Astrocyte (in vitro differentiated cells and primary cell): Measurements from ENCODE around the gene HECA. TPM values are rescaled to one million over a fixed set of nuclear protein-coding genes. Genes with fewer than 3 reads are reported as not detected.
"Not testable (repeated sequence)": the region's sequence is repeated elsewhere in the genome, so short reads cannot be mapped to it uniquely, and the experiment has no call there.

ENCODE experiments used
- DNase-seq: peaks from one replicate; pipeline ENCODE4 v3.0.0-alpha.2; 2010; ENCODE audit warnings: low read depth
- FAIRE-seq: peaks from 2 replicates; lab custom pipeline; 2011; peaks lifted over from hg19 to GRCh38; lab: Jason Lieb, UNC
- H2AFZ ChIP-seq: 2 replicates; pipeline ENCODE4 v1.6.0; 2012; ENCODE audit warnings: low read depth, low read length, inconsistent platforms
- H3K27ac ChIP-seq: 2 replicates; pipeline ENCODE4 v1.5.1; 2011; ENCODE audit warnings: low read depth, low read length, inconsistent platforms
- H3K27me3 ChIP-seq: 2 replicates; pipeline ENCODE4 v1.6.0; 2011; ENCODE audit warnings: low read length, inconsistent platforms; ENCODE audit not compliant: insufficient read depth
- H3K36me3 ChIP-seq: 2 replicates; pipeline ENCODE4 v1.5.1; 2011; ENCODE audit warnings: low read length, inconsistent platforms; ENCODE audit not compliant: insufficient read depth
- H3K4me1 ChIP-seq: 2 replicates; pipeline ENCODE4 v1.5.1; 2011; ENCODE audit warnings: low read length, inconsistent platforms; ENCODE audit not compliant: insufficient read depth
- H3K4me2 ChIP-seq: 2 replicates; pipeline ENCODE4 v1.6.0; 2012; ENCODE audit warnings: low read length, inconsistent platforms
- H3K4me3 ChIP-seq: 2 replicates; pipeline ENCODE4 v1.5.1; 2011; ENCODE audit warnings: low read depth, mild to moderate bottlenecking, low read length, inconsistent platforms; ENCODE audit not compliant: insufficient read depth
- H3K79me2 ChIP-seq: 2 replicates; pipeline ENCODE4 v1.6.0; 2012; ENCODE audit warnings: mild to moderate bottlenecking, low read length, inconsistent platforms; ENCODE audit not compliant: insufficient read depth
- H3K9ac ChIP-seq: 2 replicates; pipeline ENCODE4 v1.6.0; 2012; ENCODE audit warnings: mild to moderate bottlenecking, low read length, inconsistent platforms
- H3K9me3 ChIP-seq: 2 replicates; pipeline ENCODE4 v1.5.1; 2012; ENCODE audit warnings: low read depth, mild to moderate bottlenecking, low read length, inconsistent platforms; ENCODE audit not compliant: insufficient read depth
- H4K20me1 ChIP-seq: 2 replicates; pipeline ENCODE4 v1.6.0; 2012; ENCODE audit warnings: low read length, inconsistent platforms; ENCODE audit not compliant: insufficient read depth
- H3K27ac Mint-ChIP-seq: one replicate; pipeline ENCODE4 v1.8.0; 2021; ENCODE audit warnings: mild to moderate bottlenecking, mixed read lengths; ENCODE audit not compliant: unreplicated experiment
- H3K27me3 Mint-ChIP-seq: one replicate; pipeline ENCODE4 v1.8.0; 2021; ENCODE audit warnings: low read depth, mixed read lengths; ENCODE audit not compliant: unreplicated experiment
- H3K36me3 Mint-ChIP-seq: one replicate; pipeline ENCODE4 v1.8.0; 2021; ENCODE audit warnings: low read depth, mixed read lengths; ENCODE audit not compliant: unreplicated experiment
- H3K4me1 Mint-ChIP-seq: one replicate; pipeline ENCODE4 v1.8.0; 2021; ENCODE audit warnings: low read depth, mixed read lengths; ENCODE audit not compliant: unreplicated experiment
- H3K4me3 Mint-ChIP-seq: one replicate; pipeline ENCODE4 v1.8.0; 2021; ENCODE audit warnings: mild to moderate bottlenecking, moderate library complexity, mixed read lengths; ENCODE audit not compliant: unreplicated experiment
- H3K9me3 Mint-ChIP-seq: one replicate; pipeline ENCODE4 v1.8.0; 2021; ENCODE audit warnings: mild to moderate bottlenecking, mixed read lengths; ENCODE audit not compliant: unreplicated experiment
- EZH2 ChIP-seq: IDR thresholded peaks from 2 replicates; pipeline ENCODE4 v1.6.1; 2012; ENCODE audit warnings: mild to moderate bottlenecking, low read length, inconsistent platforms; ENCODE audit not compliant: insufficient read depth
- total RNA-seq: library from RNA; stranded (reverse); gene quantifications from 2 replicates; pipeline ENCODE4 v1.2.1, GENCODE V29; 2021
- TF ChIP-seq, protein P1 (sequence below): IDR thresholded peaks from 2 replicates; pipeline ENCODE4 v1.5.1; 2011; ENCODE audit warnings: low read depth, mild to moderate bottlenecking, inconsistent platforms, low read length, moderate library complexity; ENCODE audit not compliant: insufficient read depth

The HECA gene
- total RNA-seq, 1 donor from 2014 or later: 11.1 TPM

DNA sequence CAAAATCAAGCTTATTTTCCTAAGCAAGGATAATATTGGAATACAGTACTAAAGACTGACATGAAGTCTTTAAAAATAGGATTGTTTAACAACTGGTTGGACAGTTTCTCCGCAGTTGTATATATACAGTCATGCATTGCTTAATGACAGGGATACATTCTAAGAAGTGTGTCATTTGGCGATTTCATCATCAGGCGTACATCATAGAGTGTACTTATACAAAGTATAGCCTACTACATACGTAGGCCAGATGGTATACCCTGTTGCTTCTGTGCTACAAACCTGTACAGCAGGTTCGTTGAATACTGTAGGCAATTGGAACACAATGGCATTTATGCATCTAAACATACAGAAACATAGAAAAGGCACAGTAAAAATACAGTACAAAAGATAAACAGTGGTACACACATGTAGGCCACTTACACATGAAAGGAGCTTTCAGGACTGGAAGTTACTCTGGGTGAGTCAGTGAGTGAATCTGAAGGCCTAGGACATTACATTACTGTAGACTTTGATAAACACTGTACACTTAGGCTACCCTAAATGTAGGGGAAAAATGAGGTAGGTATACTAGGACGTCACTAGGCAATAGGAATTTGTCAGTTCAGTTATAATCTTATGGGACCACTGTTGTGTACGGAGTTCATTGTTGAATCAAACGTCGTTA, 20.1 kb downstream of the HECA start:
- Histone ChIP-seq H3K27me3 (no peaks in the 10 kb centered on the region), H2AFZ (no peak overlapping the region), H3K4me1 (peaks cover 11% of the 10 kb centered on the region), H3K4me2 (no peak overlapping the region), H3K4me3 (no peak overlapping the region), H3K79me2 (peaks cover 20% of the 10 kb centered on the region), H3K9me3 (no peaks in the 10 kb centered on the region), H3K27ac (no peak overlapping the region), H3K9ac (no peak overlapping the region), H3K36me3 (no peaks in the 10 kb centered on the region), H4K20me1 (peaks cover 20% of the 10 kb centered on the region)
- H3K27me3 Mint-ChIP-seq: no peaks in the 10 kb centered on the region
- FAIRE-seq (peak; percentile 26), DNase-seq (no peak)
- TF ChIP-seq, protein P1, sequence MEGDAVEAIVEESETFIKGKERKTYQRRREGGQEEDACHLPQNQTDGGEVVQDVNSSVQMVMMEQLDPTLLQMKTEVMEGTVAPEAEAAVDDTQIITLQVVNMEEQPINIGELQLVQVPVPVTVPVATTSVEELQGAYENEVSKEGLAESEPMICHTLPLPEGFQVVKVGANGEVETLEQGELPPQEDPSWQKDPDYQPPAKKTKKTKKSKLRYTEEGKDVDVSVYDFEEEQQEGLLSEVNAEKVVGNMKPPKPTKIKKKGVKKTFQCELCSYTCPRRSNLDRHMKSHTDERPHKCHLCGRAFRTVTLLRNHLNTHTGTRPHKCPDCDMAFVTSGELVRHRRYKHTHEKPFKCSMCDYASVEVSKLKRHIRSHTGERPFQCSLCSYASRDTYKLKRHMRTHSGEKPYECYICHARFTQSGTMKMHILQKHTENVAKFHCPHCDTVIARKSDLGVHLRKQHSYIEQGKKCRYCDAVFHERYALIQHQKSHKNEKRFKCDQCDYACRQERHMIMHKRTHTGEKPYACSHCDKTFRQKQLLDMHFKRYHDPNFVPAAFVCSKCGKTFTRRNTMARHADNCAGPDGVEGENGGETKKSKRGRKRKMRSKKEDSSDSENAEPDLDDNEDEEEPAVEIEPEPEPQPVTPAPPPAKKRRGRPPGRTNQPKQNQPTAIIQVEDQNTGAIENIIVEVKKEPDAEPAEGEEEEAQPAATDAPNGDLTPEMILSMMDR: no peak
- no peak for TF ChIP-seq EZH2
- peaks cover 8% of the 10 kb centered on the region for H3K4me1 Mint-ChIP-seq
- H3K27ac Mint-ChIP-seq: no peak overlapping the region
- H3K9me3 Mint-ChIP-seq: peaks cover 4% of the 10 kb centered on the region
- H3K36me3 Mint-ChIP-seq: no peaks in the 10 kb centered on the region
- no peak overlapping the region for H3K4me3 Mint-ChIP-seq

DNA sequence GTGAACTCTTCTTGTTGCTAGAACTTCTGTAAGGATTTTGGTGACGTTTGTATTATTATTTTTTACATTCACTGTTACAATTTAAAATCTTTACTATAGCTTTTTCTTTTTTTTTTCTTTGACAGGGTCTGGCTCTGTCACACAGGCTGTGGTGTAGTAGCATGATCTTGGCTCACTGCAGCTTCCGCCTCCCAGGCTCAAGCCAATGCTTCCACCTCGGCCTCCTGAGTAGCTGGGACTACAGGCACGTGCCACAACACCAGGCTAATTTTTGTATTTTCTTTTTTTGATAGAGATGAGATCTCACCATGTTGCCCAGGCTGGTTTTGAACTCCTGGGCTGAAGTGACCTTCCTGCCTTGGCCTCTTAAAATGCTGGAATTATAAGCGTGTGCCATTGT, 21.2 kb downstream of the HECA start:
- no peaks in the 10 kb centered on the region for H3K27me3 Mint-ChIP-seq
- H3K4me1 Mint-ChIP-seq: peaks cover 12% of the 10 kb centered on the region
- H3K4me3 Mint-ChIP-seq: no peak overlapping the region
- TF ChIP-seq, protein P1: no peak
- TF ChIP-seq EZH2: no peak
- peaks cover 4% of the 10 kb centered on the region for H3K9me3 Mint-ChIP-seq
- H3K36me3 ChIP-seq: no peaks in the 10 kb centered on the region
- no peak overlapping the region for H3K4me3 ChIP-seq
- peaks cover 11% of the 10 kb centered on the region for H3K4me1 ChIP-seq
- H3K36me3 Mint-ChIP-seq: no peaks in the 10 kb centered on the region
- no peak for FAIRE-seq
- peaks cover 16% of the 10 kb centered on the region for H3K79me2 ChIP-seq
- no peak for DNase-seq
- no peak overlapping the region for H3K9ac ChIP-seq
- H3K27me3 ChIP-seq: no peaks in the 10 kb centered on the region
- H4K20me1 ChIP-seq: peaks cover 31% of the 10 kb centered on the region
- no peak overlapping the region for H2AFZ ChIP-seq
- no peak overlapping the region for H3K27ac ChIP-seq
- H3K9me3 ChIP-seq: no peaks in the 10 kb centered on the region
- no peak overlapping the region for H3K4me2 ChIP-seq
- H3K27ac Mint-ChIP-seq: no peak overlapping the region

DNA sequence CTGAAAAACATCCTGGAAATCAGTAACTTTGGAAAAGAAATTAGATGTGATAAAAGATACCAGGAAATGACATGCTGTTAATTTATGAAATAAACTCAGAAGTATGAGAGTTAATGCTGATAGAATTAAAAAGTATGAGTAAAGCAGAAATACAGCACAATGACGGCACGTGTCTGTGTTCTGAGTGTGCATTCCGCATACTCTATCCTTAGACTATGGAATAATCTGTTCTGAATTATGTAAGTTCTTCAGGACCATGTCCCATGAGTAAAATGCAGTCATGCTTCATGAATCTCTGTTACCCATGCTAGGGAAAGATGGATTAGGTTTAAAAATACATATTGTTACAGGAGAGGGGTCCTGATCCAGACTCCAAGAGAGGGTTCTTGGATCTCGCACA, 21.7 kb downstream of the HECA start:
- Histone ChIP-seq H2AFZ (no peak overlapping the region), H3K4me2 (no peak overlapping the region), H3K36me3 (no peaks in the 10 kb centered on the region), H3K79me2 (peaks cover 13% of the 10 kb centered on the region), H3K9ac (no peak overlapping the region), H4K20me1 (peaks cover 35% of the 10 kb centered on the region), H3K27ac (no peak overlapping the region), H3K9me3 (no peaks in the 10 kb centered on the region), H3K4me1 (peaks cover 11% of the 10 kb centered on the region), H3K4me3 (no peak overlapping the region), H3K27me3 (no peaks in the 10 kb centered on the region)
- TF ChIP-seq EZH2: no peak
- TF ChIP-seq, protein P1: no peak
- Mint-ChIP-seq H3K4me3 (no peak overlapping the region), H3K4me1 (peaks cover 15% of the 10 kb centered on the region), H3K27me3 (no peaks in the 10 kb centered on the region), H3K36me3 (no peaks in the 10 kb centered on the region), H3K9me3 (peaks cover 4% of the 10 kb centered on the region), H3K27ac (no peak overlapping the region)
- DNase-seq: no peak
- no peak for FAIRE-seq

DNA sequence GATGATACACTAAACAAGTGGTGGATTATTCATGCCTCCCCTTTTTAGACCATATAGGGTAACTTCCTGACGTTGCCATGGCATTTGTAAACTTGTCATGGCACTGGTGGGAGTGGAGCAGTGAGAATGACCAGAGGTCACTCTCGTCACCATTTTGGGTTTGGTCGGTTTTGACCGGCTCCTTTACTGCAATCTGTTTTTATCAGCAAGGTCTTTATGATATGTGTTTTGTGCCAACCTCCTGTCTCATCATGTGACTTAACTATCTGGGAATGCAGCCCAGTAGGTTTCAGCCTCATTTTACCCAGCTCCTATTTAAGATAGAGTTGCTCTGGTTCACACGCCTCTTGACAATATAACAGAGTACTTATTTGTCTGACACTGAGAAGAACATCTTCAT, 22.2 kb downstream of the HECA start:
- H3K4me1 ChIP-seq: peaks cover 11% of the 10 kb centered on the region
- not testable (repeated sequence) for FAIRE-seq, H3K9me3 ChIP-seq, H3K79me2 ChIP-seq, H3K27ac ChIP-seq, H2AFZ ChIP-seq, H3K27me3 ChIP-seq, H3K27ac Mint-ChIP-seq, H3K9ac ChIP-seq, DNase-seq, H3K36me3 ChIP-seq, H3K4me3 ChIP-seq, H3K4me3 Mint-ChIP-seq, H3K27me3 Mint-ChIP-seq, H3K9me3 Mint-ChIP-seq, H3K36me3 Mint-ChIP-seq, H3K4me2 ChIP-seq
- peaks cover 41% of the 10 kb centered on the region for H4K20me1 ChIP-seq
- peaks cover 20% of the 10 kb centered on the region for H3K4me1 Mint-ChIP-seq
